Effector memory CD8-positive, alpha-beta T cell (primary cell): ENCODE results near the gene RPL41.
"Not testable (repeated sequence)": the region's sequence is repeated elsewhere in the genome, so short reads cannot be mapped to it uniquely, and the experiment has no call there.

Experiments
- ATAC-seq: fragments of 150-1000 bp; cut with Tn5 transposase; replicated peaks from 2 replicates; pipeline ENCODE4 v1.10.0; 2021; ENCODE audit warnings: mild to moderate bottlenecking, moderate library complexity
- DNase-seq, 3 experiments: peaks; one replicate each; pipeline ENCODE4 v3.0.0; 2021
- H3K27ac Mint-ChIP-seq, 2 donors: one replicate each; pipeline ENCODE4 v1.8.0; 2022; ENCODE audit warnings: mild to moderate bottlenecking in 2 of 2, mixed read lengths in 2 of 2, moderate library complexity in 2 of 2
- H3K27me3 Mint-ChIP-seq, 2 donors: one replicate each; pipeline ENCODE4 v1.8.0; 2022; ENCODE audit warnings: mixed read lengths in 2 of 2
- H3K36me3 Mint-ChIP-seq: one replicate; pipeline ENCODE4 v1.8.0; 2022; ENCODE audit warnings: mild to moderate bottlenecking, moderate library complexity, mixed read lengths; ENCODE audit not compliant: insufficient read depth
- H3K4me1 Mint-ChIP-seq, 2 donors: one replicate each; pipeline ENCODE4 v1.8.0; 2022; ENCODE audit warnings: low read depth in 2 of 2, mixed read lengths in 2 of 2
- H3K4me3 Mint-ChIP-seq, 2 donors: one replicate each; pipeline ENCODE4 v1.8.0; 2022; ENCODE audit warnings: mild to moderate bottlenecking in 2 of 2, mixed read lengths in 2 of 2, moderate library complexity in 2 of 2
- H3K9me3 Mint-ChIP-seq, 2 donors: one replicate each; pipeline ENCODE4 v1.8.0; 2022; ENCODE audit warnings: mixed read lengths in 2 of 2

Gene RPL41

DNA sequence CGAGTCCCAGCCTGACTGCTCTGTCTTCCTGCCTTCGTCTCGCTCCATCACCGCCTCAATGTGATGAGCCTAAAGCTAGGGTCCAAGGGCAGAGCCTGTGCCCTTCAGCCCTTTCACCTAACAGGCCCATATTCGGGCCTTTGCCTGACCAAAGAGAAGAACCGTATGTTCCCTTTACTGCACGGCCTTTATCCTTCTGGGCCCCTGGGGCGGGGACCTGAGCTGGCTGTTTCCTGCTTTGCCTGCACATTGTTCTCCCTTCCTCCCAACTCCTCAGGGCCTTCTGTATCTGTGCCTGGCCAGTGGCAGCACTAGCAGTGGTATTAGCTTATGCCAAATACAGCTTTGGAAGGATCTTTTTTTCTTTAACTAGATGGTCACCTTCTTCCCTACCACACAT lies 27.4 kb downstream of the RPL41 start:
- ATAC-seq (no peak), DNase-seq (no peak)
- no peaks in the 10 kb centered on the region for H3K27me3 Mint-ChIP-seq
- H3K27ac Mint-ChIP-seq, result peak overlapping the region; percentile 67 to 84
- H3K36me3 Mint-ChIP-seq, result peaks cover 63% of the 10 kb centered on the region
- H3K4me3 Mint-ChIP-seq, result no peak overlapping the region
- no peaks in the 10 kb centered on the region for H3K9me3 Mint-ChIP-seq
- peaks cover 17 to 19% of the 10 kb centered on the region in 2 donors for H3K4me1 Mint-ChIP-seq

DNA sequence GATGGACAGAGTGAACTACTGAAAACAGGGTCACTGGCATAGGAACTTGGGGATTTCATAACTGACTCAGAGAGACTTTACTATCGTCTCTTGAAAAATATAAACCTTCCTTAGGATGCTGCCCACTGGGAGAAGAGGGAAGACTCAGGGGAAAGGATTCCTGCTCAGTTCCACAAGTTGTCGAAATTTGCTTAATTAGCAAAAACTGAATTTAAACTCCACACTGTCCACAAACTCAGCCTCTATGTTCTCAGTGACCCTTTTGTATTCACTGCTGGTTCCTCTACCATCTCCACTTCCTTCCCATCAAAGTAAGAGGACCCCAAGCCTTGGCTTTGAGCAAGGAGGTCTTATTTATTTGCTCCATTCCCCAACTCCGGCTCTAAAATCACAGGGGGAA lies 28.8 kb downstream of the RPL41 start:
- H3K9me3 Mint-ChIP-seq, result no peaks in the 10 kb centered on the region
- peak overlapping the region in 1 of 2 donors; percentile 35 for H3K27ac Mint-ChIP-seq
- H3K4me3 Mint-ChIP-seq, result no peak overlapping the region
- no peaks in the 10 kb centered on the region for H3K27me3 Mint-ChIP-seq
- ATAC-seq (no peak), DNase-seq (no peak)
- peaks cover 19% of the 10 kb centered on the region in 2 donors for H3K4me1 Mint-ChIP-seq
- peaks cover 51% of the 10 kb centered on the region for H3K36me3 Mint-ChIP-seq

DNA sequence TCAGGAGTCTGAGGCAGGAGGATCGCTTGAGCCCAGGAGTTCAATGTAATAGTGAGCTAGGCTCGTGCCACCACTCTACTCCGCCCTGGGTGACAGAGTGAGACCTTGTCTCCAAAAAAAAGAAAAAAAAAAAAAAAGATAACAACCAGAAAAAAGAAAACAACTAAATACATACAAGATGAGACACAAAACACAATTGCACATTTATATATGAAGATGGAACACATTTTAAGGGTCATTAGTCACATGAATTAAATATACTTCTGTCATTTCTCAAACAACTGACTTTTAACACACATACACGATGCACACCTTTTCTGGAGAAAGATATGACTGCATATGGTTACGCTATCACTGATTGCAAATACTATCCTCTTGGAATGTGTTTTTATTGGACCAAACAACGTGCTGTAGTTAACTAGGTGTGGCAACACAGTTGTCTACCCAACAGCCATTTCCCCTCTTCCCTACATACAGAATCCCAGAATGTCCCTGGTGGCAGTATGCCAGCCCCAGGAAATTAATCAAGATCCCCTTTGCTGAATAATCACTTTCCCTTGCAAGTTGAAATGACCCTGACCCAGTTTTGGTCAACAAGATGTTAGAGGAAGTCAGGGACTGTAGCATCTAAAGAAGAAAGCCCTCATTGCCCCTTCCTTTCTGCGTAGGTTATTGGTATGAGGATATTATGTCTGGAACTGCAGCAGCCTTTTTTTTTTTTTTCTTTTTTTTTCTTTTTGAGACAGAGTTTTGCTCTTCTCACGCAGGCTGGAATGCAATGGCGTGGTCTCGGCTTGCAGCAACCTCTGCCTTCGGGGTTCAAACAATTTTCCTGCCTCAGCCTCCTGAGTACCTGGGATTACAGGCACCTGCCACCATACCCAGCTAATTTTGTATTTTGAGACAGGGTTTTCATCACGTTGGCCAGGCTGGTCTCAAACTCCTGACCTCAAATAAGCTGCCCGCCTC lies 30.3 kb downstream of the RPL41 start:
- Mint-ChIP-seq H3K36me3 (peaks cover 51% of the 10 kb centered on the region), H3K27me3 (no peaks in the 10 kb centered on the region), H3K4me1 (peaks cover 19 to 25% of the 10 kb centered on the region in 2 donors), H3K9me3 (no peaks in the 10 kb centered on the region), H3K4me3 (no peak overlapping the region), H3K27ac (peak overlapping the region in 1 of 2 donors; percentile 67)
- DNase-seq (no peak), ATAC-seq (no peak)

DNA sequence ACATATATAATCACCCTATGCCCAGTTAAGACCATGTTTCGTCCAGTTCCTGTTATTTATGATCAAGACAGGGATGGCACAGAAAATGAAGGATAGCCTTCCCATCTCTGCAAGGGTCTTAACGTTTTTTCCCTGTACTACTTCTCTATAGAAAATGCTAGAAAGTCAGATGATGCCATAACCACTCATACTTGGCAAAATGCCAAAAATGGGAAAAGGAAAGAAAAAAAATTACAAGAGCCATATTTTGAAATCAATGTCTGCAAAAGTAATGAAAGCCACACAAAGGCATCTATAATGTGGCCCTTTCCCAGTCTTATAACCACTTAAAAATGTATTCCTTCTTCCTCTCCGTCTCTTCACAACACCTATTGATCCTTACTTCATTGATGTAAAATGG lies 34.1 kb downstream of the RPL41 start:
- H3K4me3 Mint-ChIP-seq, result peak overlapping the region; percentile 81 to 88
- DNase-seq (no peak), ATAC-seq (no peak)
- H3K9me3 Mint-ChIP-seq, result no peaks in the 10 kb centered on the region
- peaks cover 28% of the 10 kb centered on the region for H3K36me3 Mint-ChIP-seq
- H3K27me3 Mint-ChIP-seq, result no peaks in the 10 kb centered on the region
- H3K27ac Mint-ChIP-seq, result peak overlapping the region; percentile 90 to 93
- peaks cover 11 to 15% of the 10 kb centered on the region in 2 donors for H3K4me1 Mint-ChIP-seq

DNA sequence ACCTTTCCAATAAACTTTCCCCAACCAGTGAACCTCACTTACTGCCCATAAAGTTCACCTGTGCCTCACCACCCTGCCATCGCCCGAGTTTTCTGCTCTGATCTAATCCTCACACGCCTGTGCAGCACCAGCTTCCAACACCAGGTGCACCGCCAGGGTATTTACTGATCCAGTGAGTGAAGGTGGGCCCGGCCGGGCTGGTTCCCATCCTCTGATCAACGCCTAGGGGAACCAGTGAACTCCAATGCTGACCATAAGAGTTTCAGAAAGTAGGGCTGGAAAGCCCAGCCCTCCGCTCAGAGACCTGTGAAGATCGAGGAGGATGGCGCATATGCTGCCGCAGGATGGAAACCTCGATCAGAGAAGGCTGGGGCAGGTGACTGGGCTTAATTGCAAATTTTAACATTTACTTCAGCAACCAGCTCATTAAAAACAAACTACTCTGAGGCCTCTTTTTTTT lies 35.3 kb downstream of the RPL41 start:
- no peaks in the 10 kb centered on the region for H3K9me3 Mint-ChIP-seq
- H3K27ac Mint-ChIP-seq, result peak overlapping the region; percentile 90 to 93
- DNase-seq (peak; percentile 40 to 64 (median 52)), ATAC-seq (peak; percentile 73)
- H3K4me1 Mint-ChIP-seq, result peaks cover 11 to 15% of the 10 kb centered on the region in 2 donors
- peak overlapping the region; percentile 81 to 88 for H3K4me3 Mint-ChIP-seq
- H3K36me3 Mint-ChIP-seq, result peaks cover 25% of the 10 kb centered on the region
- H3K27me3 Mint-ChIP-seq, result no peaks in the 10 kb centered on the region

DNA sequence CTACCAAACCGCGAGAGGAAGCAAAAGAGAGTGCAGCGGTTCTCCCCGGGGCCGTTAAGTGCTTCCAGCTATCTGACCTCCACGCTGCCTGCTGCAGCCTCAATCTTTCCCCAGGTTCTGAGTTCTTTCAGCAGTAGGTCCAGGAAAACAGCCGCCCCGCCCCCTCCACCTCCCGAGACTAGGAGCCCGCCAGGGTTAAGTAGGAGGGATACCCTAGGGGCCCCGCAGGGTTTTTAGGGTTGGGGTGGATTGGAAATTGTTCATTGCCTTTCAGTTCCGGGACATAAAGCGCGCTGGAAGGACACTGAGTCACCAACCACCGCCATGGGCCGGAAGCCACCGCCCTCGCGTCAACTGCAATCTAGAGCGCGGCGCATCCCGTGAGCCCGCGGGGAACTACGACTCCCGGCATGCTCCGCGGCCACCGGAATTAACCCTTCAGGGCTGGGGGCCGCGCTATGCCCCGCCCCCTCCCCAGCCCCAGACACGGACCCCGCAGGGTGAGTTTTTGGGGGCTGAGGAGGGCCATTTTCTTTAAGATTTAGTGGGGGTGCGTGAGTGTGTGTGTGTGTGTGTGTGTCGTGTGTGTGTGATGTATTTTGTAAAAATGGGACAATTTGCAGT lies 35.8 kb downstream of the RPL41 start, which contains the start of gene MYL6B:
Gene MYL6B (plus strand): TSS at position 456 of the 624 bp plus-strand sequence. CDS start 1,332 bp downstream, outside the sequence.
- H3K4me3 Mint-ChIP-seq, result peak within 1 kb of the TSS; percentile 81 to 88
- H3K27me3 Mint-ChIP-seq, result no peaks in the 10 kb centered on the region
- H3K4me1 Mint-ChIP-seq, result peaks cover 14 to 19% of the 10 kb centered on the region in 2 donors
- DNase-seq (peak; percentile 86 to 87 (median 87)), ATAC-seq (peak; percentile 95)
- H3K9me3 Mint-ChIP-seq, result no peaks in the 10 kb centered on the region
- H3K36me3 Mint-ChIP-seq, result peaks cover 25% of the 10 kb centered on the region
- peak within 1 kb of the TSS; percentile 90 to 93 for H3K27ac Mint-ChIP-seq

DNA sequence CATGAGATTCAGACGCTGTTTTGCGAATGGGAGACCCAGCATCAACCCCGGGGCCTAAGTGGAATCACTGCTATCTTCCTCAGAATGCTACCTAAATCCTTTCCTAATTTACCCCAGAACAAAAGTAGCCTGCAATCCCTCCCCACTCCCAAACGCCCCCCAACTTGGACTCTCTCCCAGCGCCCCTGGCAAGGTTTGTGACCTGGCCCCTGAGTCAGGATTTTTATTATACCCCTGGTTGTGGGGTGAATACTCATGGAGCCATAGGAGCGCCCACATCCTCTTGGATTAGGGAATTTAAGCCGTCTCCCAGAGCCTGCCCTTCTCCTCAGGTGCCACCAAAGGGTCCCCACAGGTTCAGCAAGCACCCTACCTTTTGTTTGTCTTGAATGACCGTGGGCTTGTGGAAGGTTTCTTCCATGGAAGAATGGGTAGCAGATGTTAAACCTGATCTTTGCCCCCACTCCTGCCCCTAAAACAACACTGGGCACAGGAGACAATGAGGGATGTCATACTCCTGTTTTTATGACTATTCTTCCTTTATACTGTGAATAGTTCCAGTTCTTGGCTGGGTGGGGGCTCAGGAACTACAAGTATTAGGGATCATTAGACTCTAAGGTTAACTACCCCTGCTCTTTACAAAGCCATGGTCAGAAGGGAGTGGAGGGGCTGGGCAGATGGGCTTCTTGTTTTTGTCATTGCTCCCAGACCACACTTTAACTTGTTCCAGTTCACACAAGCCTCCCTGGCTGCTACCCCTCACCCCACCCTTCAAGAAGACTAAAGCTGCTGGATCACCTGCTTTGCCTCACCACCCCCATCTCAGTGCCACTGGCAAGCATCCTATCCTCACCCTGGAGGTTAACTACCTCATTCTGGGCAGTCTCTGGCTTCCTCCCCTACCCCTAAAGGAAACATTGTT lies 36.6 kb downstream of the RPL41 start:
- H3K27me3 Mint-ChIP-seq, result no peaks in the 10 kb centered on the region
- DNase-seq (no peak), ATAC-seq (no peak)
- peaks cover 20 to 23% of the 10 kb centered on the region in 2 donors for H3K4me1 Mint-ChIP-seq
- H3K4me3 Mint-ChIP-seq, result peak overlapping the region; percentile 81 to 88
- no peaks in the 10 kb centered on the region for H3K9me3 Mint-ChIP-seq
- peaks cover 29% of the 10 kb centered on the region for H3K36me3 Mint-ChIP-seq
- peak overlapping the region; percentile 90 to 93 for H3K27ac Mint-ChIP-seq

DNA sequence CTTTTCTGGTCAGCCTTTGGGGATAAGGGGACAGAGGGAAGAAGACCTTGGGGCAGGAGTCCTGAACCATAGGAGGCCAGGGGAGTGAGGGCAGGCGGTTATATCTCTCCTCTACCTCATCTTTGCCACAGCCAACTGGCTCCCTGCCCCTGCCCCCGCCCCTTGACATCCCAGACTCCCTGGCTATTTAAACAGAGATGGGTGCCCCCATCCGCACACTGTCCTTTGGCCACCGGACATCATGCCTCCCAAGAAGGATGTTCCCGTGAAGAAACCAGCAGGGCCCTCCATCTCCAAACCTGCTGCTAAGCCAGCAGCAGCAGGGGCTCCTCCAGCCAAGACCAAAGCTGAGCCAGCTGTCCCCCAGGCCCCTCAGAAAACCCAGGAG lies 37.2 kb downstream of the RPL41 start:
- Mint-ChIP-seq H3K27me3 (no peaks in the 10 kb centered on the region), H3K36me3 (peaks cover 34% of the 10 kb centered on the region), H3K27ac (peak overlapping the region in 1 of 2 donors; percentile 93), H3K9me3 (no peaks in the 10 kb centered on the region), H3K4me1 (peaks cover 20 to 25% of the 10 kb centered on the region in 2 donors), H3K4me3 (peak overlapping the region; percentile 81 to 88)
- DNase-seq (no peak), ATAC-seq (no peak)

DNA sequence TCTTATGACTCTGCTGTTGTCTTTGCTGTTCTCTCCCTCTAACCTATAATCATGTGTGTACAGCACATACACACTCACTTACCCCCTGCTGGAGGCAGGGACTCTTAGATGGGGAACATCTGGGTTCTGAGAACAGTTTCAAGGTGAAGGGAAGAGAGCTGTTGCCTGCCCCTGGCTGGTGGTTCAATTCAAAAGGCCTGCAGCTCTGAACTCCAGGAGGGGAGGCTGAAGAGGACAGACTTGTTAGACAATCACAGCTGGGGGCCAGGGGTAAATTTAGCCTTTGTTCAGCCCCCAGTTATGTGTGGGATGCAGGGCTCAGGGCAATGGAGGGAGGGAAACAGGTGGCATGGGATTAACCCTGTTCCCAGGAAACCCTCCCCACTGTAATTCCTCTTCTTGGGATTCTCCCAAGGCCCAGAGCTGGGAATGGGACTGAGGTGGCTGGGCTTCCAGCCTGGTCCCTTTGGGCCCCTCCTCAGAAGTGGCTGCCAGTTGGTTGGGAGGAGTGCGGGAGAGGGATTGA lies 37.9 kb downstream of the RPL41 start:
- ATAC-seq, result no peak
- DNase-seq, result no peak
- H3K4me3 Mint-ChIP-seq, result no peak overlapping the region
- H3K4me1 Mint-ChIP-seq, result peaks cover 27 to 31% of the 10 kb centered on the region in 2 donors
- H3K27me3 Mint-ChIP-seq, result no peaks in the 10 kb centered on the region
- H3K9me3 Mint-ChIP-seq, result no peaks in the 10 kb centered on the region
- H3K36me3 Mint-ChIP-seq, result peaks cover 39% of the 10 kb centered on the region
- H3K27ac Mint-ChIP-seq, result no peak overlapping the region

DNA sequence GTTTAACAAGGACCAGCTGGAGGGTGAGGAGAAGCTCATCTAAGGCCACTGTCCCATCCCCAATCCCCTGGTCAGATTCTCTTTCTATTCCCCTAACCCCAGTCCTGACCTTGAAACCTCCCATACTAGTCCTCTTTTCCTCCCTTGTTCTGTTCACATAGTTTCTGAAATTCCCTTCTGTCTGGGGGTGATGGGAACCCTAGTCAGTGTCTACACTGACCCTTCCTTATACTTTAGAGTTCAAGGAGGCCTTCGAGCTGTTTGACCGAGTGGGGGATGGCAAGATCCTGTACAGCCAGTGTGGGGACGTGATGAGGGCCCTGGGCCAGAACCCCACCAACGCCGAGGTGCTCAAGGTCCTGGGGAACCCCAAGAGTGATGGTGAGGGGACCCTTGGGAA lies 38.4 kb downstream of the RPL41 start:
- Mint-ChIP-seq H3K27ac (no peak overlapping the region), H3K4me1 (peaks cover 32 to 36% of the 10 kb centered on the region in 2 donors), H3K36me3 (peaks cover 44% of the 10 kb centered on the region), H3K9me3 (no peaks in the 10 kb centered on the region), H3K4me3 (no peak overlapping the region), H3K27me3 (no peaks in the 10 kb centered on the region)
- no peak for DNase-seq
- no peak for ATAC-seq

DNA sequence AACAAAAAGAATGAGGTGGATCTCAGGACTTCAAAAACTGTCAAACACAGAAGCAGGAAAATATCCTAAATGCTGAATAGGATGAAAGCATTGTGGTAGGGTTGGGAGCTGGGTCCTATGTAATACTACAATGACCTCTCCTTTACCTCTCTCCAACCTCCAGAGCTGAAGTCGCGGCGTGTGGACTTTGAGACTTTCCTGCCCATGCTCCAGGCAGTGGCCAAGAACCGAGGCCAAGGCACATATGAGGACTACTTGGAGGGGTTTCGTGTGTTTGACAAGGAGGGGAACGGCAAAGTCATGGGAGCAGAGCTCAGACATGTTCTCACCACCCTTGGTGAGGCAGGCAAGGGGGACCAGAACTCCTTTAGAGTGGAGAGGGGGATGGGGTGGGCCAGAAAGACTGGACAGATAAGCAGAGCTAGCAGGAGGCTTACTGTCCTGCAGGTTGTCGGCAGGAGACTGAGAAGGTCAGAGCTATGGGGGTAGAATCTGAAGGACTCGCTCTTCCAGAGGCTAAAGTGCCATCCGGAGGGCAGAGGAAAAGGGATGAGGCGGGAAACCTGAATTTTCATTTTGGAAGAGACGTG lies 38.9 kb downstream of the RPL41 start:
- DNase-seq, result no peak
- peaks cover 37 to 39% of the 10 kb centered on the region in 2 donors for H3K4me1 Mint-ChIP-seq
- peak overlapping the region in 1 of 2 donors; percentile 88 for H3K4me3 Mint-ChIP-seq
- H3K9me3 Mint-ChIP-seq, result no peaks in the 10 kb centered on the region
- H3K36me3 Mint-ChIP-seq, result peaks cover 47% of the 10 kb centered on the region
- ATAC-seq, result no peak
- no peaks in the 10 kb centered on the region for H3K27me3 Mint-ChIP-seq
- H3K27ac Mint-ChIP-seq, result no peak overlapping the region

DNA sequence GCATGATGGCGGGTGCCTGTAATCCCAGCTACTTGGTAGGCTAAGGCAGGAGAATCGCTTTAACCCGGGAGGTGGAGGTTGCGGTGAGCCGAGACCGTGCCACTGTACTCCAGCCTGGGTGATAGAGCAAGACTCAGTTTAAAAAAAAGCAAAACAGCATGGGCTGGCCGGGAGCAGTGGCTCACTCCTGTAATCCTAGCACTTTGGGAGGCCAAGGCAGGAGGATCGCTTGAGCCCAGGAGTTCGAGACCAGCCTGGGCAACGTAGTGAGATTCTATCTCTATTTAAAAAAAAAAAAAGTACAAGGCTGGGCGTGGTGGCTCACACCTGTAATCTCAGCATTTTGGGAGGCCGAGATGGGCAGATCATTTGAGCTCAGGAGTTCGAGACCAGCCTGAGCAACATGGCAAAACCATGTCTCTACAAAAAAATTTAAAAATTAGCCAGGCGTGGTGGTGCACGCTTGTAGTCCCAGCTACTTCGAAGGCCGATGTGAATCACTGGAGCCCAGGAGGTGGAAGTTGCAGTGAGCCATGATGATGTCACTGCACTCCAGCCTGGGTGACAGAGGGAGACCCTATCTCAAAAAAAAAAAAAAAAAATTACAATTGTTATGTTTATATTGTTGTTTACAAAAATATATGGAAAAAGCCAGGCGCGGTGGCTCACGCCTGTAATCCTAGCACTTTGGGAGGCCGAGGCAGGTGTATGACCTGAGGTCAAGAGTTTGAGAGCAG lies 40.2 kb downstream of the RPL41 start:
- H3K9me3 Mint-ChIP-seq, H3K27me3 Mint-ChIP-seq, ATAC-seq, DNase-seq: not testable (repeated sequence)
- H3K27ac Mint-ChIP-seq, result peak overlapping the region in 1 of 2 donors; percentile 98
- H3K4me3 Mint-ChIP-seq, result peak overlapping the region; percentile 88 to 95
- peaks cover 42 to 45% of the 10 kb centered on the region in 2 donors for H3K4me1 Mint-ChIP-seq
- H3K36me3 Mint-ChIP-seq, result peaks cover 47% of the 10 kb centered on the region
